ENCODE data around the gene RNGTT.
"Not testable (repeated sequence)": the region's sequence is repeated elsewhere in the genome, so short reads cannot be mapped to it uniquely, and the experiment has no call there.

The RNGTT gene

DNA sequence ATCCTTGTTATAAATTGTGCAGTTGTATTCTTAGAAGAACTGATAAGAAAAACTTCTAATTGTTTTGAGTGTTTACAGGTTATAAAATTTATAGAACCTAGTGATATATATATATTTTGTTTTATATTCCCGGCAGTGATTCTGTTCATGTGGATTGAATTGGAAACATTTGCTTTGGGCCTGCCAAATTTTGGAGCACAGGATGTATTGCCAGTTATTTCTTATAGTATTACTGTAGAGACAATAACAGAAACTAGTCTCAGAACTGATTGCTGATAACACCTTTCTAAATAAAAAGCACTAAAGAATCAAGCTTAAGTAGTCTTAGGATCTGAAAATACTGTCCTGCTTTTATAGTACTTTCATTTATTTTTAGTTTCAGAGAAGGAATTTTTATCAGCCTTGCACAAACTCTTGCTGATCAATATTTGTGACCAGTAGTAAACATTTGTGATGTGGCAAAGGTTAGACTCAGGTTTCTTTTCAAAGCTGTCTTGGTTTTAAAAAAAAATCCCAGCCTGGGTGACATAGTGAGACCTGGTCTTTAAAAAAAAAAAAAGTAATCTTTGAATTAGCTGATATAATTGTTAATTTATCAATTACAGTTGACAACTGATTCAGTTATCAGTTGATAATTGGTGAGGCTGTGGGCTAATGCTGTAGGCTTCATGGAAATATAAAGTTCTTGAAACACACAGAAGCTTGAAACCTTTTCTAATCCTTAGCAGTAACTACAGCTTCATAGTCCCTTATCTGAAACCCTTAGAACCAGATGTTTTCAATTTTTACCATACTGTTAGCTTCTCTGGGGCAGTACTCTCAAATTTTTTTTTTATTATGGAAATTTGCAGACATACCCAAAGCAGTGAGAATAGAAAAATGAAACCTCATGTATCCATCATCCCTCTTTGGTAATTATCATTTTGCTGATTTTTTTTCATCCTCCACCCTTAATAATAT lies 42.4 kb downstream of the RNGTT start:
- FAIRE-seq (no peak), DNase-seq (ENCODE audit: insufficient read length) (no peak)
- no peak for TF ChIP-seq POLR2AphosphoS5 (IDR thresholded peaks at IDR 0.05; ENCODE audit: low read depth, low read length)
- no peak for TF ChIP-seq POLR2A (IDR thresholded peaks at IDR 0.05; ENCODE audit: low read depth, low read length)
- TF ChIP-seq TAF1 (IDR thresholded peaks at IDR 0.05; ENCODE audit: borderline replicate concordance, low read depth, low read length), result no peak

DNA sequence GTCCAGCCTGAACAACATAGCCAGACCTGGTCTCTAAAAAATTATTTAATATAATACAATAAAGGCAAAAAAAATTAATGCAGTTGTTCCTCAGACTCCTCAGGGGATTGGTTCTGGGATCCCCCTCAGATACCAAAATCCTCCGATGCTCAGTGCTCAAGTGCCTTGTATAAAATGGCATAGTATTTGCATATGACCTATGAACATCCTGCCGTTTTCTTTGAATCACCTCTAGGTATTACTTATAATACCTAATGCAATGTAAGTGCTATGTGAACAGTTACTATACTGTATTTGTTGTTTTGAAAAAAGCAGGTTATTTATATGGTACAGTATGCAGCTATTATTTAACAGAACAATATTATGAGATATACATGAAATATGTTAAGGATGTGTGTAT lies 43.3 kb downstream of the RNGTT start:
- TF ChIP-seq TAF1 (IDR thresholded peaks at IDR 0.05; ENCODE audit: borderline replicate concordance, low read depth, low read length) (no peak), POLR2A (IDR thresholded peaks at IDR 0.05; ENCODE audit: low read depth, low read length) (no peak), POLR2AphosphoS5 (IDR thresholded peaks at IDR 0.05; ENCODE audit: low read depth, low read length) (no peak)
- DNase-seq (ENCODE audit: insufficient read length) (no peak), FAIRE-seq (peak; percentile 86)

DNA sequence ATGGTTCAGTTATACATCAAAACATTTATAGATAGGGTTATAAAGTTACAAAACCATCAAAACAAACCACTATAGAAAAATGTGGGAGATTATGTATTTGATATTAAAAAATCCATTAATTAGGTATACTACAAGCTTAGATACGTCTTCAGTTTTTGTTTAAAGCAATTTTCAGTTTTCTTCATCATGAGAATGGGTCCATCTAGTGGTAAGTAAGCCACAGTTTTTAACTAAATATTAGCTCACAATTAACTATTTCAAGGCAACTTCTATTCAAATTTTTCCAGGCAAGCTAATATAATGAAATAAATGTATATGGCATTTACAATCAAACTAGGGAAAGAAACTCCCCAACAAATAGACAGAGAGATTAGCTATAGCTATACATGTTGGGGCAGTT lies 44.4 kb downstream of the RNGTT start:
- FAIRE-seq, result no peak

DNA sequence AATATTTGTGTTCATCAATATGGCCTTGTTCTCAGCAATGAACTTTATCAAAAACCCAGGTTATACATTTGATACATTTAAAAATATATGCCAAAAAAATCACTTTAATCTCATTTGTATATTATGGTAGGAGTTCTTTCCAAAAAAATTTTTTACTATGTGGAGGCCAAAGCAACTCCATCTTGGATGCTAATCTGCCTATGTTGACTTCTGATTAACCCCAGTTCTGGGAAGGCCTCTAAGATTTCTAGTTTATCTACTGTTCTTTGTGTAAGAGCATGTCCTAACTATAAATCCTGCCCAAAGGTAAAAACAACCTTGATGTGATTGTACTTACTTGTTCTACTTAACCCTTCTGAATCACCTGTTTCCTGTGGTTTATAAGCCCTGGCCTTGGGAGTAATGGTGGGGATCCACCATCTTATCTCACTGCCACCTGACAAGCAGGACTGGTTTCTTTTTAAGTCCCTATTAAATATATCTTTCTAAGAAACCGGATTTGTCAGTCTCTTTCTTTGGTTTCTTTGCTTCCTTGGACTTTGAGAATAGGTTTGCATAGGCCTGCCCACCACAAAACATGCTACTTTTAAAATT lies 46.7 kb downstream of the RNGTT start:
- no peak for TF ChIP-seq POLR2AphosphoS5 (IDR thresholded peaks at IDR 0.05; ENCODE audit: low read depth, low read length)
- no peak for TF ChIP-seq POLR2A (IDR thresholded peaks at IDR 0.05; ENCODE audit: low read depth, low read length)
- TF ChIP-seq TAF1 (IDR thresholded peaks at IDR 0.05; ENCODE audit: borderline replicate concordance, low read depth, low read length), result no peak
- DNase-seq (ENCODE audit: insufficient read length), result no peak
- no peak for FAIRE-seq

More for the DNA sequence above, 44.4 kb downstream of the RNGTT start:
- TF ChIP-seq POLR2AphosphoS5 (IDR thresholded peaks at IDR 0.05; ENCODE audit: low read depth, low read length) (no peak), POLR2A (IDR thresholded peaks at IDR 0.05; ENCODE audit: low read depth, low read length) (no peak), TAF1 (IDR thresholded peaks at IDR 0.05; ENCODE audit: borderline replicate concordance, low read depth, low read length) (no peak)
- DNase-seq (ENCODE audit: insufficient read length), result no peak

DNA sequence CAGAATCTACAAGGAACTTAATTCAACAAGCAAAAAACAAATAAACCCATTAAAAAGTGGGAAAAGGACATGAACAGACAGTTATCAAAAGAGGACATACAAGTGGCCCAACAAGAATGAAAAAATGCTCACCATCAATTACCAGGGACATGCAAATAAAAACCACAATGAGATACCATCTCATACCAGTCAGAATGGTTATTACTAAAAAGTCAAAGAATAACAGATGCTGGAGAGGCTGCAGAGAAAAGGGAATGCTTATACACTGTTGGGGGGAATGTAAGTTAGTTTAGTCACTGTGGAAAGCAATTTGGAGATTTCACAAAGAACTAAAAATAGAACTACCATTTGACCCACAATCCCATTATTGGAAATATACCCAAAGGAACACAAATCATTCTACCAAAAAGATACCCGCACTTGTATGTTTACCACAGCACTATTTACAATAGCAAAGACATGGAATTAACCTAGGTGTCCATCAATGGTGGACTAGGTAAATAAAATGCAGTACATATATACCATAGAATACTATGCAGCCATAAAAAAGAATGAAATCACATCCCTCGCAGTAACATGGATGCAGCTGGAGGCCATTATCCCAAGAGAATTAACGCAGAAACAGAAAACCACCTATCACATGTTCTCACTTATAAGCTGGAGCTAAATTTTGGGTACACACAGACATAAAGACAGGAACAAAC lies 48.4 kb downstream of the RNGTT start:
- DNase-seq (ENCODE audit: insufficient read length), result no peak
- no peak for FAIRE-seq
- TF ChIP-seq POLR2A (IDR thresholded peaks at IDR 0.05; ENCODE audit: low read depth, low read length) (no peak), POLR2AphosphoS5 (IDR thresholded peaks at IDR 0.05; ENCODE audit: low read depth, low read length) (no peak), TAF1 (IDR thresholded peaks at IDR 0.05; ENCODE audit: borderline replicate concordance, low read depth, low read length) (no peak)

DNA sequence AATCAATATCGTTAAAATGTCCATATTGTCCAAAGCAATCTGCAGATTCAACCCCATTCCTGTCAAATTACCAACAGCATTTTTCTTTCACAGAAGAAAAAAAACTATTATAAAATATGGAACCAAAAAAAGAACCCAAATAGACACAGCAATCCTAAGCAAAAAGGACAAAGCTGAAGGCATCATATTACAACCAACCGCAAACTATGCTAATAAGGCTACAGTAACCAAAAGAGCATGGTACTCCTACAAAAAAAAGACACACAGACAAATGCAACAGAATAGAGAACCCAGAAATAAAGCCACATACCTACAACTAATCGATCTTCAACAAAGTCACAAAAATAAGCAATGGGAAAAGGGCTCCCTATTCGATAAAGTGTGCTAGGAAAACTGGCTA lies 49.2 kb downstream of the RNGTT start:
- no peak for TF ChIP-seq TAF1 (IDR thresholded peaks at IDR 0.05; ENCODE audit: borderline replicate concordance, low read depth, low read length)
- DNase-seq (ENCODE audit: insufficient read length), result no peak
- no peak for FAIRE-seq

DNA sequence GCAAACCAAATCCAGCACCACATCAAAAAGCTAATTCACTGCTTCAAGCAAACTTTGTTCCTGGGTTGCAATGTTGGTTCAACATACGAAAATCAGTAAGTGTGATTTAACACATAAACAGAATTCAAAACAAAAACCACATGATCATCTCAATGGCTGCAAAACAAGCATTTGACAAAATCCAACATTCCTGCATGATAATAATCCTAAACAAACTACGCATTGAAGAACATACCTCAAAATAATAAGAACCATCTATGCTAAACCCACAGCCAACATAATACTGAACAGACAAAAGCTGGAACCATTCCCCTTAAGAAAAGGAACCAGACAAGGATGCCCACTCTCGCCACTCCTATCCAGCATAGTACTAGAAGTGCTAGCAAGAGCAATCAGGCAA lies 49.9 kb downstream of the RNGTT start:
- DNase-seq (ENCODE audit: insufficient read length), result no peak
- no peak for TF ChIP-seq POLR2AphosphoS5 (IDR thresholded peaks at IDR 0.05; ENCODE audit: low read depth, low read length)
- FAIRE-seq, result no peak

DNA sequence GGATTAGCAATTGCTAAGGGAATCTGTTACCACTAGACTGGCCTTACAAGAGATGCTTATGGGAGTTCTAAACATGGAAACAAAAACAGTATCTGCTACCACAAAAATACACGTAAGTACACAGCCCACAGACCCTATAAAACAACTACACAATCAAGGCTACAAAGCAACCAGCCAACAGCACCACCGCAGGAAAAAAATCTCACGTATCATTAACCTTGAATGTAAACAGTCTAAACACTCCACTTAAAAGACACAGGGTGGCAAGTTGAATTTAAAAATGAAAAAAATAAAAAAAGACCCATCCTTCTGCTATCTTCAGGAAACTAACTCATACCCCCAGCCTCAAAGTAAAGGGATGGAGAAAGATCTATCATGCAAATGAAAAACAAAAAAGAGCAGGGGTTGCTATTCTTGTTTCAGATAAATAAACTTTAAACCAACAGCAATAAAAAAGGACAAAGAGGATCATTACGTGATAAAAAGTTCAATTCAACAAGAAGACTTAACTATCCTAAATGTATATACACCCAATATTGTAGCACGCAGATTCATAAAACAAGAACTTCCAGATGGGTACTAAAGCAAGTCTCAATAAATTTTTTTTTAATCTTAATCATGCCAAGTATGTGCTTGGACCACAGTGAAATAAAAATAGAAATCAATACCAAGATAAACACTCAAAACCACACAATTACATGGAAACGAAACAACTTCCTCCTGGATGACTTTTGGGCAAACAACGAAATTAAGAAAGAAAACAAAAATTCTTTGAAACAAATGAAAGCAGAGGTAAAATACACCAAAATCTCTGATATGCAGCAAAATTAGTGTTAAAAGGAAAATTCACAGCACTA lies 52.3 kb downstream of the RNGTT start:
- no peak for DNase-seq (ENCODE audit: insufficient read length)
- peak; percentile 42 for FAIRE-seq
- TF ChIP-seq TAF1 (IDR thresholded peaks at IDR 0.05; ENCODE audit: borderline replicate concordance, low read depth, low read length), result no peak
- TF ChIP-seq POLR2AphosphoS5 (IDR thresholded peaks at IDR 0.05; ENCODE audit: low read depth, low read length), result no peak
- no peak for TF ChIP-seq POLR2A (IDR thresholded peaks at IDR 0.05; ENCODE audit: low read depth, low read length)

DNA sequence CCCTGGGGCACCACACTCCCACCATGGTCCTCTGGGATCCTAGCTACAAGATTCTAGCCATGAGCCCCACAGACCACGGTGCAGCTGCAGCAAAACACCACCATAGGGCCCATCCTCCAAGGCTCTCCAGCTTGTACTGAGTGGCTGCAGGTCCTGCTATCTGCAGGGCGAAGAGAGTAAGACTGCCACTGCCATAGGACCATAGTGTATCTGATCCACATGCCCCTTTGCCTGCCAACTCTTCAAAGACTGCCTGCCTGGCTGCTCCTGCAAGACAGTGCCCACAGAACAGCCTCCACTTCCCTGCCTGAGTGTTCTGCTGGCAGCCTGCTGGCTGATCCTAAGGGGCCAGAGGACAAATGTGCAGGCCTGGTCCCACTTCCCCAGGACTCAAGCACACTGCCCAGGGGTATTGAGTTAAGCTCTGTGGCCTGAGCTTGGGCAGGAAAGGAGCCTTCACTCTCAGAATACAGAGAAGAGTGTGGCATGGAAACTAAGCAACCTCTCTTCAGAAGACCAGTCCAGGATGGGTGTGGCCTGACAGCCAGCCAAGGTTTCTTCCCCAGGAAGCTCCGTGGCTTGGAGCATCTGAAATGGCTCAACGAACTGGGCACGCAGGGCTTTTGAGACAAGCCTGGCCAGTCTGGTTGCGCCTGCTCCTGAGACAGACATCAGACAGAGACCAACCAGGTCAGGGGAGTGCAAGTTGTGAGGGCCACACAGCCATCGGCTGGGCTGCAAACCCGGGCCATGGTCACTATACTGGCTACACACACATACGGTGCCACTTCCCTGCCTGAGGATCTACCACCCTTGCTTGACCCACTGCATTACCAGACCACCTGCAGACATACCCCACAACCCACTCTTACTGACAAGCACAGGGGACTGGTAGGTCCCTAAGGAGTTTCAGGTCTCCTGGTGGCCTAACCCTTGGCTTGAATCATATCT lies 54.5 kb downstream of the RNGTT start:
- no peak for DNase-seq (ENCODE audit: insufficient read length)
- no peak for FAIRE-seq
- no peak for TF ChIP-seq POLR2AphosphoS5 (IDR thresholded peaks at IDR 0.05; ENCODE audit: low read depth, low read length)
- no peak for TF ChIP-seq TAF1 (IDR thresholded peaks at IDR 0.05; ENCODE audit: borderline replicate concordance, low read depth, low read length)
- TF ChIP-seq POLR2A (IDR thresholded peaks at IDR 0.05; ENCODE audit: low read depth, low read length), result no peak

DNA sequence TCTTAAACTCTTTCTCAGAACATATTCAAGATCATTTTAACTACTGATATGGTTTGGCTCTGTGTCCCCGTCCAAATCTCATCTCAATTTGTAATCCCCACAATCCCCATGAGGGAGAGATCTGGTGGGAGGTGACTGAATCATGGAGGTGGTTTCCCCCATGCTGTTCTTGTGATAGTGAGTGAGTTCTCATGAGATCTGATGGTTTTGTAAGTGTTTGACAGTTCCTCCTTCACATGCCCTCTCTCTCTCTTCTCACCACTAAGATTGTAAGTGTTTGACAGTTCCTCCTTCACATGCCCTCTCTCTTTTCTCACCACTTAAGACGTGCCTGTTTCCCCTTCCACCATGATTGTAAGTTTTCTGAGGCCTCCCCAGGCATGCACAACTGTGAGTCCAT lies 56.3 kb downstream of the RNGTT start:
- not testable (repeated sequence) for FAIRE-seq

More for the DNA sequence above, 56.3 kb downstream of the RNGTT start:
- DNase-seq (ENCODE audit: insufficient read length), result not testable (repeated sequence)
